Measurements from ENCODE around the gene PALS1.

- TF ChIP-seq POLR2A (IDR thresholded peaks at IDR 0.05) (no peak), CTCF (IDR thresholded peaks at IDR 0.05) (no peak)
These were observed 23.1 kb upstream of the PALS1 start for GRCh38 chr14:67218126-67218525.
